IPS-NIHi7 (cell line): ENCODE results near the gene ATXN7L1.

ENCODE experiments used
- DNase-seq: peaks from one replicate; pipeline ENCODE4 v3.0.0; 2012; ENCODE audit warnings: mixed read lengths; ENCODE audit errors: extremely low spot score

The ATXN7L1 gene, protein sequence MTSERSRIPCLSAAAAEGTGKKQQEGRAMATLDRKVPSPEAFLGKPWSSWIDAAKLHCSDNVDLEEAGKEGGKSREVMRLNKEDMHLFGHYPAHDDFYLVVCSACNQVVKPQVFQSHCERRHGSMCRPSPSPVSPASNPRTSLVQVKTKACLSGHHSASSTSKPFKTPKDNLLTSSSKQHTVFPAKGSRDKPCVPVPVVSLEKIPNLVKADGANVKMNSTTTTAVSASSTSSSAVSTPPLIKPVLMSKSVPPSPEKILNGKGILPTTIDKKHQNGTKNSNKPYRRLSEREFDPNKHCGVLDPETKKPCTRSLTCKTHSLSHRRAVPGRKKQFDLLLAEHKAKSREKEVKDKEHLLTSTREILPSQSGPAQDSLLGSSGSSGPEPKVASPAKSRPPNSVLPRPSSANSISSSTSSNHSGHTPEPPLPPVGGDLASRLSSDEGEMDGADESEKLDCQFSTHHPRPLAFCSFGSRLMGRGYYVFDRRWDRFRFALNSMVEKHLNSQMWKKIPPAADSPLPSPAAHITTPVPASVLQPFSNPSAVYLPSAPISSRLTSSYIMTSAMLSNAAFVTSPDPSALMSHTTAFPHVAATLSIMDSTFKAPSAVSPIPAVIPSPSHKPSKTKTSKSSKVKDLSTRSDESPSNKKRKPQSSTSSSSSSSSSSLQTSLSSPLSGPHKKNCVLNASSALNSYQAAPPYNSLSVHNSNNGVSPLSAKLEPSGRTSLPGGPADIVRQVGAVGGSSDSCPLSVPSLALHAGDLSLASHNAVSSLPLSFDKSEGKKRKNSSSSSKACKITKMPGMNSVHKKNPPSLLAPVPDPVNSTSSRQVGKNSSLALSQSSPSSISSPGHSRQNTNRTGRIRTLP

DNA sequence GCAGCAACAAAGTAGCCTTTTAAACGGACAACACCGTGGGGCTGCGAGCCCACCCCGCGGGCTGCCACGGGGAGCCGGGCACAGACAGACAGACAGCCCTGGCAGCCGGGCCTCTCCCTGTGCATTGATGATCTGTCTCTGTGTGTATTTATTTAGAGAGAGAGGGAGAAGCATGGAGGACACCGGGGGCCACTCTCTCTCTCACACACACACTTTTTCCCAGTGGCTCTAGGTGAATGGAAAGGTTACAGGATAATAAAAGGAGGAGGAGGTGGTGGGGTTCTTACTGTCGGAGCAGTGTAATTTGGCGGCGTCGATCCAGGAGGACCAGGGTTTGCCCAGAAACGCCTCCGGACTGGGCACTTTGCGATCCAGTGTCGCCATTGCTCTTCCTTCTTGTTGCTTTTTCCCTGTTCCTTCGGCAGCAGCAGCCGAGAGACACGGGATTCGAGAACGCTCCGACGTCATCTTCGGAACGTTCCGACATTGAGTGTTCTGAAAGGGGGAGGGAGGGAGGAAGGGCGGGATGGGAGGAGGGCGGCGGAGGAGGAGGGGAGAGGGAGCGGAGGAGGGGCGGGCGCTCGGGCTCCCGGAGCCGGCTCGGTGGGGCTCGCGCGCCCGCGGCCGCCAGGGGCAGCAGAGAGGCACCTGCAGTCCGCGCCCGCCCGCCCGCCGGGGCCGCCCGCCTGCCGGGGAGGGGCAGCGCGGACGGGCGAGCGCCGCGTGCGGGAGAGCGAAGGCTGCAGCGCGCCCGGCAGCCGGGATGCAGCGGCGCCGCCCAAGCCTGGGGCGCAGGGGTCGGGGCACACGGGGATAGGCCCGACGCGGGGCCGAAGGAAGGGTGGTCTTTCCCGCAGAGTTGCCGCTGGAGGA lies at the start of gene ATXN7L1:
TSS of gene ATXN7L1 (minus strand) at position 509 of the 873 bp plus-strand sequence. CDS start at position 468, 41 bp downstream.
- peak; percentile 90 for DNase-seq

DNA sequence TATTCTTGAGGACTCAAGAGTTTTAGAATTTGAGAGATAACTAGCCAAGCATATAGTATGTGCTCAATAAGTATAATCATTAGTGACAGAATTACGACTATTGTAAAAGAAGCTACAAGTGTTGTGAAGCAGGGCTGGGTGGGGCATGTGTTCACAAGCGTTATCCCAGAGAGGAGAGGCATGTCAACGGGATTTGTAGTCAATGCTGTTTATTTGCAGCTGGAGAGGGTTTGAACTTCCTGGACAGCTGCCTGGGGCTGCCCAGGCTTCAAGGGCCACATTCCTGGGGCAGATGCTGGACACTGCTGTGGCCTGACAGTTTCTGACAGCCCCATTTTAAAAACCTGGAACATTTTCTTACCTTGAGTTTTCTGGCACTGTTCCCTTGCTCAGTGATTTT lies 49.7 kb upstream of the ATXN7L1 start:
- no peak for DNase-seq

DNA sequence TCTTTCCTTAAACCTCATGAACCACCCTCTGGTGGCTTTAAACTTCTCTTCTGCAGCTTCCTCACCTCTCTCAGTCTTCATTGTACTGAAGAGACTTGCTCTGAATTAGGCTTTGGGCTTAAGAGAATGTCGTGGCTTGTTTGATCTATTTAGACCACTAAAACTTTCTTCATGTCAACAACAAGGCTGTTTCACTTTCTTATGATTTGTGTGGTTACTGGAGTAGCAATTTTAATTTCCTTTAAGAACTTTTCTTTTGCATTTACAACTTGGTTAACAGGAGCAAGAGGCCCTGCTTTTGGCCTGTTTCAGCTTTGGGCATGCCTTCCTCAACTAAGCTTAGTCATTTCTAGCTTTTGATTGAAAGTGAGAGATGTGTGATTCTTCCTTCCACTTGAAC lies 48.5 kb upstream of the ATXN7L1 start:
- DNase-seq, result no peak

DNA sequence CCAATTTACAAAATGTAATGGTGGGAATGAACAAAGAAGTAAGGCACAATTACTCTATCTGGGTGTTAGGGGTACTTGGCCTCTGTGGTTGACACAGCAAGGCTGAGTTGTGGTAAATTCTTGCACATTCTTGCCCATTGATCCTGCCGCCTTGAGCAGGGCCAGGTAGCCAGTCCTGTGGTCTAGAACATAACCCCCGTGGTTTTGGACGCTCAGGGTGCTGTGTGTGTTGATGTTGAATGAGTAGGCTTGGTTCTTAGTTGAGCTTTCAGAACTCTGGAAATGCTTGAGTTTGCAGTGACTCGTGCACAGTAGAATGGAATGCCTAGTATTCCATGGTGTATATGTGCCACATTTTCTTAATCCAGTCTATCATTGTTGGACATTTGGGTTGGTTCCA lies 44.4 kb upstream of the ATXN7L1 start:
- no peak for DNase-seq

DNA sequence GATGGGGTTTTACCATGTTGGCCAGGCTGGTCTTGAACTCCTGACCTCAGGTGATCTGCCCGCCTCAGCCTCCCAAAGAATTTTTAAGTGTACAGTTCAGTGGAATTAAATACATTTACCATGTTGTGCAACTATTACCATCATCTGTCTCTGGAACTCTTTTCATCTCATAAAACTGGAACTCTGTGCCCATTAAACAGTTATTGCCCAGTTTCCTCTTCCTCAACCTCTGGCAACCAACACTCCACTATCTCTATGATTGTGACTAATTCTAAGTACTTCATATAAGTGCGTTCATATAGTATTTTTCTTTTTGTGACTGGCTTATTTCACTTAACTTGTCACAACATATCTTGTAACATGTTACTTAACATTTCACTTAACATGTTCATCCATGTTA lies 41.3 kb upstream of the ATXN7L1 start:
- DNase-seq, result no peak

DNA sequence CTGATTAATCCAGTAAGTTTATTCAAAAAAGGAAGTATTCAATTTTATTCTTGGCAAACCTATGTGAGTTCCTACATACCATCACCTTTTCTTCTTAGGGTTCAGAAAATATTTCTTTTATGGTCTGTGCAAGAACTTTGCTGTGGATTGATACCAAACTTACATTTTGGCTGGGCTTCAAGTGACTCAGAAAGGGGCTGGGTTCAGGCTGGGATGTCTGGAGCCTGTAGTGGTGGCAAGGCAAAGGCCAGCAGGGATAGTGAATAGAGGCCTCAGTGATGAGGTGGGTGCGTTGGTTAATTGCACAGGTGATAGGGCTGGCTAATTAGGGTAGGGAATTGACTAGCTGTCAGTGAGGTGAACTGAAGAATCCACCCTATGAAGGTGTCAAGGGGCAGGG lies 40.2 kb upstream of the ATXN7L1 start:
- DNase-seq, result no peak

DNA sequence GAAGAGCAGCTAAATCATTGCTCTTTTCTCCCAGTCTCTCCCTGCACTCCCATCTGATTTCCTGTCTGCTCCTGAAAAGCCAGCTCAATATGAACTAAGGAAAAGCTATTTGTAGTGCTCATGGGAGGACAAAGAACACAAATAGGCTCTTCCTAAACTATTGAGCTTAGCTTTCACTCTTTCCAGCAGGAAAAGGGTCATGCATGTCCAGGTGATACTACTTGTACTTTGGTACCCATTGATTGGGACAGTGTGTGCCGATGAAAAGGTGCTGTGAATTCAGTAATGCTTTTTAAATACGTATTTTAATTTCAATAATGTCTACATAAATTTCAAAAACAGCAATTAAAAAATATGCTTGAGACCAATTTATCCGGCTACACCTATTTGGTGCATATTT lies 37.5 kb upstream of the ATXN7L1 start:
- DNase-seq, result no peak

DNA sequence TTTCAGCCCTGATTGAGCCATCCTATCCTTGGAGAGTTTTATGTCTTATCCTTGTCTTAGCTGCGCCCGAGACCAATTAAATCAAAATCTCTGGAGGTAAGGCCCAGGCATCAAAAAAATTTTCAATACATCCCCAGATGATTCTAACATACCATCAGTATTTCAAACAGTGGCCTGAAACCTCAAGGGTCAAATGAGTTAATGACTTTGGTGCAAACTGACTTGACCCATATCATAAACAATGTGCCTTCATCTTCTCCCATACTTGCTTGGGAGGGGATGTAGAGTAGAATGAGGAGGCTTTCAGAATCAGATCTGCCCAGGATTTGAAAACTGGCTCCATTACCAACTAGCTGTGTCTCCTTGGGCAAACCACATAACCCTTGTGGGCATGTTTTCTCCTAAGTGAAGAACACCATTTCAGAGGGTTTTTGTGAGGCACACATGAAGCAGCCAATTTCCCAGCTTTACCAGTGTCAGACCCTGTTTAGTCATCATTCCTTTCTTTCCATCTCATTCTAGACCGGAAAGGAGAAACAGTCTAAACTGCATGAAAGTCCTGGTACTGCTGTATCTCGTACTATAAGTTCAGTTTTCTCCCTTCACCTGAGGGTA lies 35.7 kb upstream of the ATXN7L1 start:
- DNase-seq, result no peak

DNA sequence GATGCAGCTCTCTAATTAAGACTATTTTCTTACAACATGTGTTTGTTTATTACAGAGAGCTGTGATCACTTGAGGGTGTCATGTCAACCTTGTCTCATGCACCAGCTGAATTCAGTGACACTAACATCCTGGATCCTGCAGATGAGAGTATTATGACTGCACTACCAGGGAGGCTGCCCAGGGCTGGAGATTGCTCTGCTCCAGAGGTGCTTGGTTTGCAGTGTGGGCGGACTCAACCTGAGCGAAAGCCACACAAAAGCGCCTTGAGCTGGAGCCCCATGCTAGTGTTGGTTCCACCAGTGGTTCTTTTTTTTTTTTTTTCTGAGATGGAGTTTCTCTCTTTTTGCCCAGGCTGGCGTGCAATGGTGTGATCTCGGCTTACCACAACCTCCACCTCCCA lies 33.8 kb upstream of the ATXN7L1 start:
- DNase-seq, result no peak

DNA sequence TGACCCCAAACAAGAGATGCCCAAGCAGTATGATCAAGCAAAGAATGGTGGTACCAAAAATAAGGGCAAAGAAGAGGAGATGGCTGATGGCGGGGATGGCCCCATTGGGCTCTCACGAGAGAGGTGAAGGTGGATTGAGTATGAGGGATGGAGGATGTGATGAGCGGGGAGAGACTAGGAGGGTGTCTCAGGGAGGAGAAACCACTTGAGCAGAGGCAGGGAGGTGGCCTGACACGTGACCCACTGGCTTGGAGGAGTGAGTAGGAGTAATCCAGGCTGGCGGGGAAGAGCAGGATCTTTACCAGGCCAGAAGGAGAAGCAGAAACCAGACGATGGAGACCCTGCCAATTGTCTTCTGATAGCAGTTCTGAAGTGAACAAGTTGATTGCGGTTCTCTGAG lies 33.3 kb upstream of the ATXN7L1 start:
- no peak for DNase-seq

DNA sequence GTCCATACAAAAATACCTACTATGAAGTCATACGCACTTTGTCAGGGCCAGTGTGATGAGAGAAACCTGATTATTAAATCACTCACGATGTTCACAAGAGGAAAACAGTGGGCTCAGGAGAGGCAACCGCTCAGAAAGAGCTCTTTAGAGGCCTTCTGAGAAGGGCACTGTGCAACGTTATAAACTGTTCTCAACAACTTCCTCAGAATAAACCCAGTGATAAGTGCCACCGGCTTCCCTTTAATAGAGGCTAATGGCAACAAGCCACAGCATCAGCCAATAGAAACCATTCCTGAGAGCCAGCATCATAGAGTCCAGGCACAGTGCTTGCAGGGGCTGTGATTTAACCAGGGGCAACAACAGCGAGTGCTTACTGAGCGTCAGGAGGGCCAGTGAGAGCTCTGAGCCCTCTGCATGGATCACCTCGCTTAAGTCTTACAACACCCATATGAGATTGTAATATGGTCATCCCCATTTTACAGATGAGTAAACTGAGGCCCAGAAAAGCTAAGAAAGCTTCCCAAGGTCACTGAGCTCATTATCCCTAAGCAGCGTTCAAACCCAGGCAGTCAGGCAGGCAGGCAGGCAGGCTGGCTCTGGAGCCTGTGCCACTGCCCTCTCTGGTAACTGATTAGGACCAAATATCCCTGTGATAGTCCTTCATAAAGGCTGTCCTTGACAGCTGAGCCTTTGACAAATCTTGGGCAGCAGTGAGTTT lies 30.9 kb upstream of the ATXN7L1 start:
- no peak for DNase-seq

DNA sequence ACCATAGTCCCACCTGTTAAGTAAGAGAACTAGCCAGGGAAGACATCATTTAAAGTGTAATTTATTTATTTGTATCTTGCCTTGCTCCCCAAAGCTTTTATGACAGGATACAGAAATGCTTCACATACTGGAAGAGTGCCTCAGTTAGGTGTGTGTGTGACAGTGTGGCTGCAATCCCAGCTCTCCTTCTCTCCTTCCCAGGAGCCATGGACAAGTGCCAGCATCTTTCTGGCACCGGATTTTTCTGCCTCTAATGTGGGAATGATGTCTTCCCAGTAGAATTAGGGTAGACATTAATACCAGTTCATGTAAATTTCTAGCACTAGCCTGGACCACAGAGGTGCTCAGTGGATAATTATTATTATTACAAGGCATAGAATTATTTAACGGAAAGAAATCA lies 30.3 kb upstream of the ATXN7L1 start:
- DNase-seq, result no peak

DNA sequence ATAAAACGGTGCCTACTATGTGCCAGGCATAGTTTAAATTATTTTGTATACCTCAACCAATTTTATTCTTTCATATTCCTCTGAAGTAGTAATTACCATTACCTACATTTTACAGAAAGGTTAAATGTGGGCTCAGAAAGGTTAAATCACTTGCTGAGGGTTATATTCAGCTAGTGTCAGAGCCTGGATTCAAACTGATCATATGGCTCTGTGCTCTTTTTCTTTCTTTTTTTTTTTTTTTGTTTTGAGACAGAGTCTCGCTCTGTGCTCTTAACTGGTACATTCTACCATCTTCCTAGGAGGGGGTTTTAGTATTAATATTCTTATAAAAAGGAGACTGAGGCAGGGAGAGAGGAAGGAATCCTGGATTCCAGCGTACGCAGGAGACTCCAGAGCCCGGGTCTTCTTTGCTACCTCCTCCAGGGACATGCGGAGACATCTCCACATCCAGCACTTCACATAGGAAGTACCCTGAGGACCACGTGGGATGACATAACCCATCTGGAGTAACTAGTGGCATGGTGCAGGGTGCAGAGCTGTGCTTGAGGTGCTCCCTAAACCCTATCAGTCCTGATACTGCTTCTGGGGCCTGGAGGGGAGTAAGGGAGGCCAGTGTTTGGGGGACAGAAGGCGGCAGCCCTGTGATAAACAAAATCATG lies 29.6 kb upstream of the ATXN7L1 start:
- DNase-seq, result peak; percentile 43

DNA sequence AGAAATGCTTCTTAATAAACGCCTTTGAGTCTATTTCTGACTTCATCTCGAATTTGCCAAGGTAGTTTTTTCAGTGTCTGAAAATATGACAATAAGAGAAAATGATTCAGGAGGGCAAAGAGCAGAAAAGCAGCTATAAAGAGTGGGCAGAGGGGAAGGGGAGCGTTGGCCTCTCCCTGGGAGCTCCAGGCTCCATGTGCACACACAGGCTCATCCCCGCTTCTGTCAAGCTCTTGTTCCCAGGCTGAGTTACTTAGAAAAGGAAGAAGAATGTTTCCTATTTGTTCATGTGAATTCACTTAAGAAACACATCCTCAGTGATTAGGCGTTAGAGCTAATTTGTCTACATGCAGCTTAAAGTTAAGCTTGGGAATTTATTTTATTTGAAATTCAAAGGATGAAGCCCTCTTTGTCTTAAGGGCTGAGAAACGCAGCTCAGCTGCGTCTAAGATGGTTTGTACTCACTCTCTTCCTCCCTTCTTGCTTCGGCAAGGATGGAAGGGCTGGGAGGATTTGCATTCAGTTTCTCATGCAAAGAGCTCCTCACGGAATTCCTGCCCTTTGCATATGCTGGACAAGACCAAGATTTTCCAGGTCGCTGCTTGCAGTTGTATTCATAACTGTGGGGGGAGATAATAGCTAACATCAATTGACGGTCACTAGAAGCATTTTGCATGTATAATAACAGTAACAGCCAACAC lies 29.0 kb upstream of the ATXN7L1 start:
- no peak for DNase-seq

DNA sequence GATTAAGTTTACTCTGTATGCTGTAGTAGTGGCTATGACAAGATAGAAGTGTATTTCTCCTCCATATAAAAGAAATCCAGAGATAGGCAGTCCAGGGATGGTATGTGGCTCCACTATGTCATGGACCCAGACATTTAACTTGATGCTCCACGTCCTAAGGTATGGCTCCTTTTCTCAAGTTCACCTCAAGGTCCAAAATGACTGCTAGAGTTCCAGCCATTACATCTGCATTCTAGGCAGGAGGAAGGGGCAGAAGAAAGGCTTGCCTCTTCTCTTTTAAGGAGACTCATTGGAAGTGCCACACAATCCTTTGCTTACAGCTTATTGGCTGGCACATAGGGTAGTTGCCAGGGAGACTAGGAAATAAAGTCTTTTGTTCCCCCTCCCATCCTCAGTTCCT lies 27.7 kb upstream of the ATXN7L1 start:
- DNase-seq, result no peak

DNA sequence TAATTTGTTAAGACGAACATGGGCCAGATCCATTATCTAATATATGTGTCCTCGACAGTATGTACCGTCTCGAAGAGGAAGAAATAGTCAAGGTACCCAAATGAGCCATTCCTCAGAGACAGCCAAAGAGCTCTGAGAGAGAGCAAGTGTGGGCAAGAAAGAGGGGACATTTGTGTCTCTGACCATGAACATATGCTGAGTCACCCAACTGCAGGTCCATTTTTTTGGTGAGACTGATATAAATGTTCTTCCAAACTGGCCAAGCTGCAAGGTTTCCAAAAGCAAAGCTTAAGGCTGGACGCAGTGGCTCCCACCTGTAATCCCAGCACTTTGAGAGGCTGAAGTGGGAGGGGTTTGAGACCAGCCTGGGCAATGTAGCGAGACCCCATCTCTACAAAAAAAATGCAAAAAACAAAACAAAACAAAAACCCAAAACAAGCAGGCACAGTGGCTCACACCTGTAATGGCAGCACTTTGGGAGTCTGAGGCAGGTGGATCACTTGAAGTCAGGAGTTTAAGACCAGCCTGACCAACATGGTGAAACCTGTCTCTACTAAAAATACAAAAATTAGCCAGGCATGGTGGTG lies 26.0 kb upstream of the ATXN7L1 start:
- DNase-seq, result no peak

DNA sequence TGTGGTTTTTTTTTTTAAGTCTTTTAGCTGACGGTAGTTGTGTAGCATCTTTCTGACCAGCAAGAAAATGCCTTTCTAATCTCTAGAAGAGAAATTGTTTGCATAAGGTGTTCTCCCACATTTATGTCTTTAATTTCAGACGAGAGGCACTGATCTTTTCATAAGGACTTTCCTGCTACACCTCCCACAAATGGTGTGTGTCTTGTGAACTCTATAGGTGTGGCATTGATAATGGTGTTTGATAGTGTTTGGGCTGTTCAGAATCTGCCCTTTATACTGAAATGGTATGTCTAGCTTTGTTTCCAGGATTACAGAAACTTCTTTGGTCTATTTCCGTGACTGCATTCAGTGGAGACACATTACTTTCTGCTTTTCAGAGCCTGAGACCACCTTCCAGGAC lies 21.6 kb upstream of the ATXN7L1 start:
- no peak for DNase-seq

DNA sequence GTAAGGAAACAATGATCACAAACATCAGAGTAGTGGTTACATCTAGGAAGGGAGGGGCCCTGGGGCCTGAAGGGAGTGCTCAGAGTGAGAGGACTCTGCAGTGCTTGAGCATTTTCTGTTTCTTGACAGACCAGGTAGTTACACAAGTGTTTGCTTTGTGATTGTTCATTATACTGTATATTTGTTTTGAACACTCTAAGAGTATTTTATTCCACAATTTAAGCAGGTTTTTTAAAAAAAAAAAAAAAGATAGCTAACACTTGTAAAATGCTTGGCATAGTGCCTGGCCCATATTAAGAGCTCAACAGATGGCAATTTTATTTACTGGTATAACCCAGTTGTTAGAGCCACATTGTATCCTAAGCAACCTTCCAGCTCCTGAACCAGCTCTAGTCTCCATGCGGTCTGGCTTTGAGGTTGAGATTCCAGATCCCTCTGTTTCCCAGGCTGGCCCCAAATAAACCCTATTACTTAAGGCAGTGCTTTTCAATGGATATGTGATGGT lies 20.1 kb upstream of the ATXN7L1 start:
- no peak for DNase-seq

DNA sequence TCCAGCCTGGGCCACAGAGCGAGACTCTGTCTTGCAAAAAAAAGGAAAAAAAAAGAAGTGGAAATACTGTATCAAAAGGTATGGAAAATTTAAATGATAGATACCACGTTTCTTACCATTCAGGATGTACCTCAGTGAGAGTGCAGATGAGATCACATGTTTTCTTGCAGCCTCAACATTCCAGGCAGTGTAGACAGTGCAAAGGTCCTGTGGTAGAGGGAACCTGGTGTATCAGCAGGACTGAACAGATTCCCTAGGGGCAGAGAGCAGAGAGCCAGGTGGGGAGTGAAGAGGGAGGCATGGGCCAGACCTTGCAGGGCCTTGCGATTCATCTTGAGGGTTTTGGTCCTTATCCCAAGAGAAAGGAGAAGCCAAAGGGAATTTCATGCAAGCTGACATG lies 17.7 kb upstream of the ATXN7L1 start:
- no peak for DNase-seq
